ENCODE data around the gene ZNF235.

GRCh38 chr19:44315883-44316282 is 11.1 kb upstream of the ZNF235 start:
- TF ChIP-seq CTCF (conservative IDR thresholded peaks at IDR 0.05; ENCODE audit: low read depth, low read length) (no peak), EZH2 (IDR thresholded peaks at IDR 0.05; ENCODE audit: low read length, unreplicated experiment) (no peak), EZH2phosphoT487 (IDR thresholded peaks at IDR 0.05; ENCODE audit: borderline replicate concordance, low read length) (no peak)
